ENCODE results near the gene MACROD2.

MACROD2 gene

GRCh38 chr20:14757728-14758127 is 762.4 kb downstream of the MACROD2 start:
- H2AFZ ChIP-seq (ENCODE audit: low read depth, low read length, severe bottlenecking) = no peak overlapping the region
- no peaks in the 10 kb centered on the region for H3F3A ChIP-seq (ENCODE audit: insufficient read depth)
- no peaks in the 10 kb centered on the region; the same call in 1 of the 2 replicates for H3K9me3 ChIP-seq (ENCODE audit: insufficient read depth, low read length)
- H3K4me2 ChIP-seq (ENCODE audit: low read depth, low read length, poor library complexity, severe bottlenecking) = no peak overlapping the region
- H3K36me3 ChIP-seq (ENCODE audit: low read length) = no peaks in the 10 kb centered on the region
- no peak overlapping the region for H3K27ac ChIP-seq (ENCODE audit: low read depth, low read length)
- no peak overlapping the region for H3K4me3 ChIP-seq (ENCODE audit: insufficient read depth, low read length, poor library complexity, severe bottlenecking)
- TF ChIP-seq EZH2phosphoT487 (conservative IDR thresholded peaks at IDR 0.05; ENCODE audit: low read length) (no peak), CTCF (IDR thresholded peaks at IDR 0.05; ENCODE audit: insufficient read depth, low read length, poor library complexity, severe bottlenecking) (no peak)
- H4K20me1 ChIP-seq (ENCODE audit: low read depth, low read length) = no peaks in the 10 kb centered on the region
- no peaks in the 10 kb centered on the region for H3K79me2 ChIP-seq (ENCODE audit: insufficient read depth, low read length)
- no peaks in the 10 kb centered on the region for H3K27me3 ChIP-seq (ENCODE audit: low read length)
- no peak overlapping the region for H3K9ac ChIP-seq (ENCODE audit: low read length)
- H3K9me2 ChIP-seq (replicated peaks; ENCODE audit: insufficient read depth, low read length) = no peaks in the 10 kb centered on the region

GRCh38 chr20:14758356-14758755 is 763.0 kb downstream of the MACROD2 start:
- no peak for TF ChIP-seq CTCF (IDR thresholded peaks at IDR 0.05; ENCODE audit: insufficient read depth, low read length, poor library complexity, severe bottlenecking)
- TF ChIP-seq EZH2phosphoT487 (conservative IDR thresholded peaks at IDR 0.05; ENCODE audit: low read length) = no peak

GRCh38 chr20:14759979-14760378 is 764.7 kb downstream of the MACROD2 start:
- no peak overlapping the region for H3K4me2 ChIP-seq (ENCODE audit: low read depth, low read length, poor library complexity, severe bottlenecking)
- H4K20me1 ChIP-seq (ENCODE audit: low read depth, low read length) = no peaks in the 10 kb centered on the region
- no peaks in the 10 kb centered on the region for H3K9me2 ChIP-seq (replicated peaks; ENCODE audit: insufficient read depth, low read length)
- no peak overlapping the region for H3K9ac ChIP-seq (ENCODE audit: low read length)
- H2AFZ ChIP-seq (ENCODE audit: low read depth, low read length, severe bottlenecking) = no peak overlapping the region
- no peak overlapping the region for H3K4me3 ChIP-seq (ENCODE audit: insufficient read depth, low read length, poor library complexity, severe bottlenecking)
- H3F3A ChIP-seq (ENCODE audit: insufficient read depth) = no peaks in the 10 kb centered on the region
- no peak overlapping the region for H3K27ac ChIP-seq (ENCODE audit: low read depth, low read length)
- TF ChIP-seq CTCF (IDR thresholded peaks at IDR 0.05; ENCODE audit: insufficient read depth, low read length, poor library complexity, severe bottlenecking) = no peak
- no peak for TF ChIP-seq EZH2phosphoT487 (conservative IDR thresholded peaks at IDR 0.05; ENCODE audit: low read length)
- H3K79me2 ChIP-seq (ENCODE audit: insufficient read depth, low read length) = no peaks in the 10 kb centered on the region
- no peaks in the 10 kb centered on the region for H3K27me3 ChIP-seq (ENCODE audit: low read length)
- no peaks in the 10 kb centered on the region for H3K9me3 ChIP-seq (ENCODE audit: insufficient read depth, low read length)
- no peaks in the 10 kb centered on the region for H3K36me3 ChIP-seq (ENCODE audit: low read length)

More at GRCh38 chr20:14758356-14758755, 763.0 kb downstream of the MACROD2 start:
- Histone ChIP-seq H3K9me3 (ENCODE audit: insufficient read depth, low read length) (no peaks in the 10 kb centered on the region), H3K79me2 (ENCODE audit: insufficient read depth, low read length) (no peaks in the 10 kb centered on the region), H3K4me3 (ENCODE audit: insufficient read depth, low read length, poor library complexity, severe bottlenecking) (no peak overlapping the region), H3K9ac (ENCODE audit: low read length) (no peak overlapping the region), H2AFZ (ENCODE audit: low read depth, low read length, severe bottlenecking) (no peak overlapping the region), H3K27me3 (ENCODE audit: low read length) (no peaks in the 10 kb centered on the region), H3F3A (ENCODE audit: insufficient read depth) (no peaks in the 10 kb centered on the region), H3K36me3 (ENCODE audit: low read length) (no peaks in the 10 kb centered on the region), H4K20me1 (ENCODE audit: low read depth, low read length) (no peaks in the 10 kb centered on the region), H3K9me2 (replicated peaks; ENCODE audit: insufficient read depth, low read length) (no peaks in the 10 kb centered on the region), H3K4me2 (ENCODE audit: low read depth, low read length, poor library complexity, severe bottlenecking) (no peak overlapping the region), H3K27ac (ENCODE audit: low read depth, low read length) (no peak overlapping the region)
